SK-N-MC (cell line): ENCODE data around the gene SPPL2B.

Experiments used
- DNase-seq: peaks from one replicate; pipeline ENCODE4 v3.0.0-alpha.2; 2011; ENCODE audit warnings: low read depth, low spot score
- H3K27ac ChIP-seq: fragments of 200-600 bp; sonication (generic); 2 replicates; pipeline ENCODE4 v1.5.1; 2016; ENCODE audit warnings: mixed run types
- H3K36me3 ChIP-seq: fragments of 200-600 bp; sonication (generic); 2 replicates; pipeline ENCODE4 v1.6.1; 2017; ENCODE audit warnings: antibody characterized with exemption, low read length, mixed read lengths; ENCODE audit not compliant: insufficient read depth
- H3K4me3 ChIP-seq: fragments of 200-600 bp; sonication (generic); 2 replicates; pipeline ENCODE4 v1.5.1; 2016
- H3K9ac ChIP-seq: fragments of 200-600 bp; sonication (generic); 2 replicates; pipeline ENCODE4 v1.8.0; 2017; ENCODE audit warnings: mixed run types, mixed read lengths; ENCODE audit not compliant: insufficient read length
- H3K9me3 ChIP-seq: fragments of 200-600 bp; sonication (generic); 2 replicates; pipeline ENCODE4 v1.6.1; 2017; ENCODE audit warnings: low read depth, mild to moderate bottlenecking, antibody characterized with exemption, low read length, moderate library complexity, mixed read lengths
- EZH2 ChIP-seq: fragments of 200-600 bp; sonication (generic); IDR thresholded peaks from one replicate; pipeline ENCODE4 v1.6.1; 2017; ENCODE audit warnings: antibody characterized with exemption
- FOXP2 ChIP-seq: optimal IDR thresholded peaks from 2 replicates; pipeline ENCODE3; 2011; ENCODE audit warnings: mild to moderate bottlenecking, moderate library complexity; ENCODE audit not compliant: insufficient read depth; ENCODE audit errors: extremely low read length, control extremely low read depth
- POLR2AphosphoS5 ChIP-seq: IDR thresholded peaks from 2 replicates; pipeline ENCODE4 v1.6.1; 2012; ENCODE audit warnings: mild to moderate bottlenecking, low read depth, low read length, borderline replicate concordance

SPPL2B gene

DNA sequence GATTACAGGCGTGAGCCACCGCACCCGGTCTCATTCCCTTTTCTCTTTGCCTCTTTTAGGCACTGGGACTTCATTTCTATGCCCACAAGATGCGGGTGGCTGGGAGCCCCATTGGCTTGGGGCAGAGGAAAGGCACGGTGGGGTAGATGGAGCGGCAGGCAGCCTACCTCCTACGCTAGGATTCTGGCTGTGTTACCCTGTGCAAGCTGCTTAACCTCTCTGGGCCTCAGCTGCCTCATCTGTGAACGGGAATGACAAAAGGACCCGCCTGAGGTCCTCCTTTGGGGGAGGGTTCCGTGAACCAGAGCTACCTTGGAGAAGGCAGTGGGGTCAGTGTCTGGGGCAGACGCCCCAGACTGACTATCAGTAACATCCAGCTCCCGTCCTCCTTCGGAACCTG, 11.2 kb upstream of the SPPL2B start:
- no peak for DNase-seq
- TF ChIP-seq POLR2AphosphoS5 (no peak), EZH2 (no peak), FOXP2 (no peak)
- Histone ChIP-seq H3K4me3 (no peak overlapping the region), H3K27ac (no peak overlapping the region), H3K36me3 (no peaks in the 10 kb centered on the region), H3K9me3 (no peaks in the 10 kb centered on the region), H3K9ac (no peak overlapping the region)

DNA sequence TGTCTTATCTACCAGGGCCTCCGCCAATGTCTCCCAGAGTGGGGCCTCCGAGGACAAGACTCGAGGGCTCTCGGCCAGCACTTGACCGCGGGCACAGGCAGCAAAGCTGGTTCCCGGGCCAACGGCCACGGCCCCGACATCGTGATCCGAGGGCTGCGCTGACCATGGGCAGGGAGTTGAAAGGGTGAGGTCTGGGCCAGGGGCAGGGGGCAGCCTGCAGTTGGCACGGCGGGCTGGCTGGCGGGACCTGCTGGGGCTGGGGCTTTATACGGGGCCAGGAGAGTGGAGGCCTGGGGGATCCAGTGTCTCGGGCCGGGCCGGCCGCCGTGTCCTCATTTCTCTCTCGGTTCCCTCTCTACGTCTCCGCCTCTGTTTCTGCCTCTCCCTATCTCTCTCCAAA, 10.7 kb upstream of the SPPL2B start:
- no peak overlapping the region for H3K27ac ChIP-seq
- no peaks in the 10 kb centered on the region for H3K9me3 ChIP-seq
- no peaks in the 10 kb centered on the region; the same call in 1 of the 2 replicates for H3K36me3 ChIP-seq
- no peak for TF ChIP-seq EZH2
- no peak for TF ChIP-seq FOXP2
- TF ChIP-seq POLR2AphosphoS5 = no peak
- DNase-seq = no peak
- no peak overlapping the region for H3K9ac ChIP-seq
- no peak overlapping the region for H3K4me3 ChIP-seq

DNA sequence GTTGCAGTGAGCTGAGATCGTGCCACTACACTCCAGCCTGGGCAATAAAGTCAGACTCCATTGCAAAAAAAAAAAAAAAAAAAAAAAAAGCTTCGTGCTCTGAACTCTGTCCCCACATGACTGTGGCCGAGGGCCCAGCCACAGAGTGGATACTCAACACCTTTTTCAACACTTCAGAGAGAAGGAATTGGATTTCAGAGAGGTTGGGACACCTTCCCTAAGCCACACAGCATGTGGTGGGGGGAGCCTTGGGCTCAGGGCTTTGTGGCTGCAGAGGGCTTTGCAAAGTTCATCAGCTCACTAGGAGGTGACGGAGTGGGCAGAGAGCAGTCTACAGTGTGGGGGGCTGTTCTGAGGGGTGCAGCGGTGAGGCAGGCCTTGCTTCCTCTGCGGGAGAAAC, 9.6 kb upstream of the SPPL2B start:
- TF ChIP-seq POLR2AphosphoS5 (no peak), FOXP2 (no peak), EZH2 (no peak)
- Histone ChIP-seq H3K36me3 (no peaks in the 10 kb centered on the region; the same call in 1 of the 2 replicates), H3K9ac (no peak overlapping the region), H3K27ac (no peak overlapping the region), H3K4me3 (no peak overlapping the region), H3K9me3 (no peaks in the 10 kb centered on the region)
- no peak for DNase-seq

DNA sequence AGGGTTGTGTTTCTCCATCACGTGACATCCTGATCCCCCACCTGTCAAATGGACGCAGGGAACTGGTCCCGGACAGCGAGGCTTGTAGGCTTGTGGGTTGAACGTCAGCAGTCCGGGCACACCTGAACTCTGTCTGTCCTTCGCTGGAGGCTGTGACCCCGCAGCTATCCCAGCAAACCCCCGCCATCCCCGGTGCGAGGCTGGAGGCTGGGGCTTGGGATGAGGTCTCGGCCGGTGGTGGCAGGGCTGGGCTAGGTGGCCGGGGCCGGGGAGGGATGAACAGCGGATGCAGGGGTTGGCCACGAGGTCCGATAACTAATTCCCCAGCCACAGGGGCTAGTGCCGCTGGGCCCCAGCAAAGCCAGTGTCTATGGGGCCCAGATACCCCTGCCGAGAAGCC, 8.9 kb upstream of the SPPL2B start:
- Histone ChIP-seq H3K27ac (no peak overlapping the region), H3K9ac (no peak overlapping the region)

DNA sequence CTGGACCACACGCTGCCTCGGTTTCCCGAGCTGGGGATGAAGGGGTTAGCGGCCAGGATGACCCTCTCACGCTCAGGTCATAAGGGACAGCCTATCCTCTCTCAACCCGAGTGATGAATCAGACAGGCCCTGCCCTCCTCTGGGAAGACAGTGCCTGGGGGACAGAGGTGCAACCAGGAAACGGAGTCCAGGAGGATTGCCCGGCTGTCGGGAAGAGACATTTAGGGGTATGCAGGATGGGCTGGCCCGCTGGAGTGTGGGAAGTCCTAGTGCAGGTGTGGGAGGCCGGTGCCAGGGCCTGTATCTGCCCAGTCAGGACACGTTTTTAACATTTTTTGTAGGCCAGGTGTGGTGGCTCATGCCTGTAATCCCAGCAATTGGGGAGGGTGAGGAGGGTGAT, 8.4 kb upstream of the SPPL2B start:
- no peak for DNase-seq
- H3K9ac ChIP-seq = no peak overlapping the region

More for the DNA sequence above, 8.9 kb upstream of the SPPL2B start:
- Histone ChIP-seq H3K4me3 (no peak overlapping the region), H3K36me3 (peaks cover 5% of the 10 kb centered on the region; the same call in 1 of the 2 replicates), H3K9me3 (no peaks in the 10 kb centered on the region)
- no peak for DNase-seq
- TF ChIP-seq EZH2 (no peak), FOXP2 (no peak), POLR2AphosphoS5 (no peak)

DNA sequence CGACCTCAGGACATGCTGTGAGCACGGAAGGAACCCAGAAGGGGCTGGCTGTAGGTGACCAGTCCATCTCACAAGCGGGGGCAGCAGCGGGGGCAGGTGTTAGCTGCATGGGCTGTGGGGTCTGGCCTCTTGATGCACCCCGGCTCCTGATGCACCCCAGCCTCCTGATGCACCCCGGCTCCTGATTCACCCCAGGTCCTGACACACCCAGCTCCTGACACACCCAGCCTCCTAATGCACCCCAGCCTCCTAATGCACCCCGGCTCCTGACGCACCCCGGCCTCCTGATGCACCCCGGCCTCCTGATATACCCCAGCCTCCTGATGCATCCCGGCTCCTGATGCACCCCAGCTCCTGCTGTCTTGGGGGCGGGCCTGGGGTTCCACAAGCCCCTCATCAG, 7.5 kb upstream of the SPPL2B start:
- no peak overlapping the region for H3K4me3 ChIP-seq
- TF ChIP-seq POLR2AphosphoS5 (no peak), FOXP2 (no peak), EZH2 (no peak)
- DNase-seq = no peak
- H3K36me3 ChIP-seq = peaks cover 13% of the 10 kb centered on the region; the same call in 1 of the 2 replicates
- H3K9ac ChIP-seq = no peak overlapping the region
- H3K9me3 ChIP-seq = no peaks in the 10 kb centered on the region
- H3K27ac ChIP-seq = no peak overlapping the region

More for the DNA sequence above, 8.4 kb upstream of the SPPL2B start:
- no peaks in the 10 kb centered on the region for H3K9me3 ChIP-seq
- no peak overlapping the region for H3K27ac ChIP-seq
- peaks cover 10% of the 10 kb centered on the region; the same call in 1 of the 2 replicates for H3K36me3 ChIP-seq
- TF ChIP-seq FOXP2 (no peak), EZH2 (no peak), POLR2AphosphoS5 (no peak)
- H3K4me3 ChIP-seq = no peak overlapping the region

DNA sequence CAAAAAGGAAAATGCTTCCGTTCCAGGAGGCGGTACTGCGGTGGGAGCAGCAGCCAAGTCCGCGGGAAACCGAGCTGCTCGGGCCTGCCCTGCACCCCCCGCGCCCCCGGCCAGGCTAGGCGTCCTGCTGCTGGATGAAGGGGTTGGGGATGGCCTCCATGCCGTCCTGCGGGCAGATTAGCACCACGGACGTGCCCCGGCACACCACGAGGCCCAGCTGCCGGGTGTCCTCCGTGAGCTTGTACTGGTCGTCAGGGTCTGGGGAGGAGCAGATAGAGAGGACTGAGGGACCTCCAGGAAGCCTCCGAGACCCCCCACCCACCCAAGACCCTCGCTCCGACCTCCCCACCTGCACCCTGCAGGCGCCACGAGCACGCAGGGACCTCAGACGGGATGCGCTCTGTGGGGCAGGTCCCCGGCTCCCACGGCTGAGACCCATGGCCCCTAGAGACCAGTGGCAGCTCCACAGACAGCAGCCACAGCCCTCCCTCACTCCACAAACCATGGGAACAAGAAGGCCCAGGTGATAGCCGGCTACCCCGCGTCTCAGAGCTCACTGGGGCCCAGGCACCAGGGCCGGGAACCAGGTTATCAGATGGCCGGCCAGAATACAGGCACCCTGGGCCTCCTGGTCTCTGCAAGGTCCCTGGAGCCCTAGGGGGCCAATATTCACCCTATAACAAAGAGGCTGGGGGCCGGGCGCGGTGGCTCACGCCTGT, 6.8 kb upstream of the SPPL2B start:
- H3K4me3 ChIP-seq = no peak overlapping the region
- H3K9ac ChIP-seq = no peak overlapping the region
- H3K36me3 ChIP-seq = peaks cover 16% of the 10 kb centered on the region; the same call in 1 of the 2 replicates
- TF ChIP-seq EZH2 = no peak
- TF ChIP-seq FOXP2 = no peak
- TF ChIP-seq POLR2AphosphoS5 = no peak
- no peak for DNase-seq
- H3K9me3 ChIP-seq = no peaks in the 10 kb centered on the region
- H3K27ac ChIP-seq = no peak overlapping the region

DNA sequence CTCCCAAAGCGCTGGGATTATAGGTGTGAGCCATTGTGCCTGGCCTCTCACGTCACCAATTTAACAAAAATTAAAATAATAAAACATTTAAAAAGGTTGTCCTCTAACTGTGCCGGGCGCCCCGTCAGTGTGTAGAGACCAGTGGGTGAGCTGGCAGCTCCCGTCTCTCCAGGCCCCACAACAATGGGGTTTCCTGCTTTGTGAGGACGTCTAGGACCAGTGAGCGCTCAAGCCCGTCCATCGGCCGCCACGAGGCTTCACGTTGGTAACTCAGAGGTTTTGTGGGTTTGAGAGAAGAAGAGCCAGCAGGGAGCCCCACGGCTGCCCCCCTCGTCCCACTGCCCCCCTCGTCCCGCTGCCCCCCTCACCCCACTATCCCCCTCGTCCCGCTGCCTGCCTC, 4.8 kb upstream of the SPPL2B start:
- H3K27ac ChIP-seq = no peak overlapping the region
- no peak overlapping the region for H3K4me3 ChIP-seq
- H3K9ac ChIP-seq = no peak overlapping the region
- no peaks in the 10 kb centered on the region for H3K9me3 ChIP-seq
- TF ChIP-seq POLR2AphosphoS5 (no peak), EZH2 (no peak), FOXP2 (no peak)
- no peak for DNase-seq
- peaks cover 19% of the 10 kb centered on the region; the same call in 1 of the 2 replicates for H3K36me3 ChIP-seq

DNA sequence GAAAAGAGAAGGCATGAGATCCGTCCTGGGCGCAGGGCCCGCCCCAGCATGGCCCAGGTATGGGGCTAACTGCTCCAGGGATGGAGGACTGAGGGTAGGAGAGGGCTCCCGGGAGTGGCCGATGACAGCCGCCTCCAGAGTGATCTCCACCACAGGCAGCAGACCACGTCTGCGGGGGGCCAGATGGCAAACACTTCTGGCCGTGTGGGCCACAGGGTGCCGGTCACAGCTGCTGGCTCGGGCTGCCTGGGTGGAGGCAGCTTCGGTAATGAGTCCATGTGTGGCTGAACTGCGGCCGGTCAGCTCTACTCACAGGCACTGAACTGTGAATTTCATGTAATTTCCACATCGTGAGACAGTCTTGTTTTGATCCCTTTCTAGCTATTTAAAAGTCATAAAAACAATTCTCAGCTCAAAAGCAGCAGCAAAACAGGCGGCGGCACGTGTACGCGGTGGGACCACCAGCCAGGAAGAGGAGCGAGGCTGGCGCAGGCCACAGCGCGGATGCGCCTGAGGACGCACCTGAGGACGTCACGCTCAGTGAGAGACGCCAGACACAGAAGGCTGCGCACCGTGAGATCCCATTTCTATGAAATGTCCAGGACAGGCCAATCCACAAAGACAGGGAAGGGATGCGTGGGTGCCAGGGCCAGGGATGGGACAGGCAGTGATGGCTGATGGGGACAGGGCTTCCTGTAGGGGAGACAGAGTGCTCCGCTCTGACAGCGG, 4.1 kb upstream of the SPPL2B start:
- H3K36me3 ChIP-seq = peaks cover 19% of the 10 kb centered on the region; the same call in 1 of the 2 replicates

More for the DNA sequence above, 4.1 kb upstream of the SPPL2B start:
- Histone ChIP-seq H3K9ac (no peak overlapping the region), H3K9me3 (no peaks in the 10 kb centered on the region), H3K4me3 (no peak overlapping the region), H3K27ac (no peak overlapping the region)
- TF ChIP-seq EZH2 (no peak), FOXP2 (no peak), POLR2AphosphoS5 (no peak)
- no peak for DNase-seq
